Esophagus squamous epithelium (tissue), 4 donors: Measurements from ENCODE around the gene C16orf86.

ENCODE experiments used
- CTCF ChIP-seq, 6 experiments: fragments of 450-650 bp in 4 of 6; fragments of 200-600 bp in 2 of 6; sonication (generic) in 2 of 6; IDR thresholded peaks; one replicate each; pipeline ENCODE4 v1.5.1; 2016 to 2019; ENCODE audit warnings: antibody characterized with exemption in 6 of 6, mild to moderate bottlenecking in 4 of 6, moderate library complexity in 4 of 6
- POLR2A ChIP-seq, 4 donors: fragments of 450-650 bp; IDR thresholded peaks; one replicate each; pipeline ENCODE4 v1.6.1; 2017; ENCODE audit warnings: antibody characterized with exemption in 4 of 4, mild to moderate bottlenecking in 4 of 4, moderate library complexity in 3 of 4

GRCh38 chr16:67701420-67701819 lies 34.8 kb downstream of the C16orf86 start:
- TF ChIP-seq CTCF (IDR thresholded peaks at IDR 0.05) = no peak
- no peak for TF ChIP-seq POLR2A (IDR thresholded peaks at IDR 0.05)
